GM18870 (cell line): ENCODE results near the gene KCNAB2.
A peak's percentile ranks its signal among the peaks of the same experiment; 100 is the strongest.
"Not testable (repeated sequence)": the region's sequence is repeated elsewhere in the genome, so short reads cannot be mapped to it uniquely, and the experiment has no call there.

Experiments used
- ATAC-seq: cut with Tn5 transposase; IDR thresholded peaks from one replicate; pipeline ENCODE4 v1.9.1; 2021; ENCODE audit warnings: moderate library complexity; ENCODE audit not compliant: unreplicated experiment

Gene KCNAB2

DNA sequence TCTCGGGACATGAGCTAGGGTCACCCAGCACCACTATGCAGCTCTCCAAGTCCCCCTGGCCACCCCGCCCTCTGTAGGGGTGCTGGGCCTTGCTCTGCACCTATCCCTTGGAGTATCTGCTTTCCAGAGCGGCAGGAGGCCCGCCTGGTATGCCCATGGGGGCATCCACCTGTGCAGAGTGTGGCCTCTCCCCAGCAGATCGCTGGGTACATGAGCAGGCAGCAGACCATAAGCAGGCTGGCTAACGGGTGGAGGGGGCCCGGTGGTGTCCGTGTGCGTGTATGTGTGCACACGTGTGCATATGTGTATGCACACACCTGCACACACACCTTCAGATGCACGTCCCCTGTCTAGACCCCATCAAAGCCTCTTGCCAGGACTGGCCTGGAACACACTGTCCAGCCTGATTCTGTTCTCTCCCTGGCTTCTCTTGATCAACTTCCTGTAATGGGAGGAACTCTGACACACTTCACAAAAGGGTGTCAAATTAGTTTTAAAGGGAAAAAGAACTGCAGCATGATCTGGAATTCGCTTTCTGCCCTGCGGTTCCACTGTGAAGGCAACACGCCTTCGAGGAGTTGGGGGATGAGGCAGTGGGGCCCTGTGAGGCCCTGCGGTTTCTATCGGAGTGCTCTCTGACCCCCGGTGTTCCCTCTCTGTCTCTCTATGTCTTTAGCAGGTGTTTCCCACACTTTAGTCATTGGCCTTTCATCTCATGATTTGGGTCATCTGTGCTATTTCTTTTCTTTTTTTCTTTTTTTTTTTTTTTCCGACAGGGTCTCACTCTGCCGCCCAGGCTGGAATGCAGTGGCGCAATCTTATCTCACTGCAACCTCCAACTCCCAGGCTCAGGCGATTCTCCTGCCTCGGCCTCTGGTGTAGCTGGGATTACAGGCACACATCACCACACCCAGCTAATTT lies 36.3 kb upstream of the KCNAB2 start:
- no peak for ATAC-seq

DNA sequence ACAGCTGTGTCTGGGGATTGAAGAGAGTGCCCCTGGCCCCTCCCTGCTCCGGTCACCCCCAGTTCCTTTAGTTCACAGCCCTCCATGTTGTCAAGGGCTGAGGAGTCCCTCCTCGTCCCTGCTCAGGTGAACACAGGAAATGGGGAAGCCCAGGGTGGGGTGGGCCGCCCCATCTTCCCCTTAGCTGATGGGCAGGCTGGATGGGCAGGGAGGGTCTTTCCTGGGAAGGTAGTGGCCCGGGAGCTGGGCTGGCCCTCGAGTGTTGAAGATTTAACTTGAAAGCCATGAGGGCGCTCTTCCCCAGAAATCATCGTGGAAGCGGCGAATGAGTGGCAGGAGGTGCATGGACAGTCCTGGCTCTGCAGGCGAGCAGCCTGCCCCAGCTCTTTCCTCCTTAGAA lies 35.1 kb upstream of the KCNAB2 start:
- ATAC-seq, result no peak

DNA sequence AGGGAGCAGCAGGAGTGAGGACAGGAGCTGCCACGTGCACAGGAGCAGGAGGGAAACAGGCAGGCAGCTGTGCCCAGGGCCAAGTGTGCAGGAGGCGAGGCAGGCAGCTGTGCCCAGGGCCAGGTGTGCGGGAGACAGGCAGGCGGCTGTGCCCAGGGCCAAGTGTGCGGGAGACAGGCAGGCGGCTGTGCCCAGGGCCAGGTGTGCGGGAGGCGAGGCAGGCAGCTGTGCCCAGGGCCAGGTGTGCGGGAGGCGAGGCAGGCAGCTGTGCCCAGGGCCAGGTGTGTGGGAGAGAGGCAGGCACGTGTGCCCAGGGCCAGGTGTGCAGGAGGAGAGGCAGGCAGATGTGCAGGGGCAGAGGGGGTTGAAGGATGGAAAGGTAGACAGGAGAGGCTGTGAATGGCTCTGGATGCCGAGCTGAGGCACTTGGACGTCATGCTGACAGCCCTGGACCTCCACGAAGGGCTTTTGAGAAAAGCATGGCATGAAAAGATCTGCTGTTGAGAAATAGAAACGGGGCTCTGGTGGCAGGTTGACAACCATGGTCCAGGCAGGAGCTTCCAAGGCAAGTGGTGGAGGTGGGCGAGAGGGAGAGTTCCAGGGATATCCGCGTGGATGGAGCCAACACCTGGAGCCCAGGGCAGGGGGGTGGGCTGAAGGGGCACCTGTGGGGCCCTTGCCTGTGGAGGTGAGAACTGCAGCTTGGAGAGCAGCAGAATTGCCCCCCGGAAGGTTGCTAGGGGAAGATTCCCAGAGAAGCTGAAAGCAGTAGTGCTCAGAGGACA lies 34.3 kb upstream of the KCNAB2 start:
- no peak for ATAC-seq

DNA sequence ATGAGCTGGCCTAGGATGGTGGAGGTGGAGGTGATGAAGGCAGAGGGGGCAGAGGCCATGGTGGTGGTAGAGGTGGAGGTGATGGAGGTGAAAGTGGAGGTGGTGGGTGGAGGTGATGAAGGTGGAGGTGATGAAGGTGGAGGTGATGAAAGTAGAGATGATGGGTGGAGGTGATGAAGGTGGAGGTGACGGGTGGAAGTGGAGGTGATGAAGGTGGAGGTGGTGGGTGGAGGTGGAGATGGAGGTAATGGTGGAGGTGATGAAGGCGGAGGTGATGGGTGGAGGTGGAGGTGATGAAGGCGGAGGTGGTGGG lies 33.8 kb upstream of the KCNAB2 start:
- ATAC-seq, result no peak

DNA sequence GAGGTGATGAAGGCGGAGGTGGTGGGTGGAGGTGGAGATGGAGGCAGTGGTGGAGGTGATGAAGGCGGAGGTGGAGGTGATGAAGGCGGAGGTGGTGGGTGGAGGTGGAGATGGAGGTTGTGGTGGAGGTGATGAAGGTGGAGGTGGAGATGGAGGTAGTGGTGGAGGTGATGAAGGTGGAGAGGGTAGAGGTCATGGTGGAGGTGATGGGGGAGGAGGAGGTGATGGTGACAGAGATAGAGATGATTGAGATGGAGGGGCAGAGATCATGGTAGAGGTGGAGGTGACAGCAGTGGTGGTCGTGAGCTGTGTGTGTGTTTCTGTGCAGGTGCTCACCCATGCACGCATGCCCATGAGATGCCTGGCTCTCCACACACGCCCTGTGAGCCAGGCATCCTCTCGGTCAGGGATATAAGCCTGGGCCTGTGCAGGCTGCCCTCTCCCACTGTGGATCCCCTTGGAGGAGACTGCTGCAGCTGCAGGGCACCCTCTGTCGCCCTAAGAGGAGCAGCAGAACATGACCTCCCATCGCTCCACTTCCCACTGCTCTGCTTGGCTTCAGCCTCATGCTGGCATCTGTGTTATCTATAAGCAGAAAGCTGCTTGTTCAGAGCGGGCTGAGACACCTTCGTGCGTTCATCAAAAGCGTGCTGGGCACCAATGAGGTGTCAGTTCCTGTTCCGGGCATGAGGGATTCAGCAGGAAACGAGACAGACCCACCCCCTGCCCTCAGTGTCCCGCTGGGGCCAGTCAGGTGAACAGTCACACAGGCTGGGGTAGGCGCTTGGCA lies 33.0 kb upstream of the KCNAB2 start:
- no peak for ATAC-seq

GRCh38 chr1:6013491-6013890 lies 32.2 kb upstream of the KCNAB2 start:
- no peak for ATAC-seq

- ATAC-seq, result no peak
Observed at GRCh38 chr1:6014130-6014999, 31.3 kb upstream of the KCNAB2 start.

GRCh38 chr1:6016191-6016865 lies 29.4 kb upstream of the KCNAB2 start:
- no peak for ATAC-seq

DNA sequence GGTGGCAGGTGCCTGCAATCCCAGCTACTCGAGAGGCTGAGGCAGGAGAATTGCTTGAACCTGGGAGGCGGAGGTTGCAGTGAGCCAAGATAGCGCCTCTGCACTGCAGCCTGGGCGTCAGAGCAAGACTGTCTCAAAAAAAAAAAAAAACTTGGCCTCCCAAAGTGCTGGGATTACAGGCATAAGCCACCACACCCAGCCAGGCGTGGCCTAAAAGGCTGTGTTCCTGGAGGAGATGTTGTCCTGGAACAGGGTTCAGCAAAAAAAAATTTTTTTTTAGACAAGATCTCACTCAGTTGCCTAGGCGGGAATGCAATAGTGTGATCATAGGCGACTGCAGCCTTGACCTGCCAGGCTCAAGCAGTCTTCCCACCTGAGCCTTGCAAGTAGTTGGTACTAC lies 28.0 kb upstream of the KCNAB2 start:
- not testable (repeated sequence) for ATAC-seq

DNA sequence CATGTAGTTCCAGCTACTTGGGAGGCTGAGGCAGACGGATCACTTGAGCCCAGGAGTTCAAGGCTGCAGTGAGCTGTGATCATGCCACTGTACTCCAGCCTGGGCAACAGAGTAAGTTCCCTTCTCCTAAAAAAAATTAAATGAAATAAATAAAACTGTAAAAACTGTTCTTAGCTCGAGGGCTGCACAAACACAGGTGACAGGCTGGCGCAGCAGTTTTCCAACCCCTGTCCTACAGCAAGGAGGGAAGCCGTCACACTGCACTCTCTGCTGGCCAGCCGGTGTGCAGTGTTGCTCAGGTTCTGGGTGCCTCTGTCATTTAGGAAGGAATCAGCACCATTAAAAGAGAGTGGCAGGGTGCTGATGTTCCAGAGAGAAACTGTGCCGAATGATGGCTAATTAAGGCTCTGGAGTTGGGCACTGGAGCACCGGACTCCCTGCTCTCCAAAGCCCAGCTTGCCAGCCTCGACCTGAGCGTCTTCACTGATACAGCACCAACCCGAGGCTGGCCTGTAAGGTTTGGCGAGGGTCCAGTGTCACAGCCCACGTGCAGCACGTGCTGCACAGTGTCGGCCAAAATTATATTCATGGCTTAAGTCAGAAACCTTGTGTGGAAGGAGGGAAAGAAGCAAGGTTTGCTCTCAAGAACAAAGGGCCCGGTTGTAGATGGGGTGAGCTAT lies 26.4 kb upstream of the KCNAB2 start:
- no peak for ATAC-seq

DNA sequence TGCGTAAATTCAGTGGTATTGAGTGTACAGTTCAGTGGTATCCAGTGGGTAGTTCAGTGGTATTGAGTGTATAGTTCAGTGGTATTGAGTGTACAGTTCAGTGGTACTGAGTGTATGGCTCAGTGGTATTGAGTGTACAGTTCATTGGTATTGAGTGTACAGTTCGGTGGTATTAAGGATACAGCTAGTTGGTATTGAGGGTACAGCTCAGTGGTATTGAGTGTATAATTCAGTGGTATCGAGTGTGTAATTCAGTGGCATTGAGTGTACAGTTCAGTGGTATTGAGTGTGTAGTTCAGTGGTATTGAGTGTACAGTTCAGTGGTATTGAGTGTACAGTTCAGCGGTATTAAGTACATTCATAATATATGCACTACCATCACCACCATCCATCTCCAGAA lies 23.5 kb upstream of the KCNAB2 start:
- ATAC-seq, result no peak

DNA sequence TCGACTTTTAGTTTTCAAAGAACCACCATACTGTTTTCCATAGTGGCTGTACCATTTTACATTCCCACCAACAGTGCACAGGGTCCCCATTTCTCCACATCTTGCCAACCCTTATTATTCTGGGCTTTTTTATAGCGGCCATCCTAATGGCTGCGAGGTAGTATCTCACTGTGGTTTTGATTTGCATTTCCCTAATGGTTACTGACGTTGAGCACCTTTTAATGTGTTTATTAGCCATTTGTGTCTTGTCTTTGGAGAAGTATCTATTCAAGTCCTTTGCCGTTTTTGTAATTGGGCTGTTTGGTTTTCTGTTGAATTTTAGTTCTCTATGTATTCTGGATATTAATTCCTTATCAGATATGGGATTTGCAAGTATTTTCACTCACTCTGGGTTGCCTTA lies 22.3 kb upstream of the KCNAB2 start:
- ATAC-seq, result no peak

DNA sequence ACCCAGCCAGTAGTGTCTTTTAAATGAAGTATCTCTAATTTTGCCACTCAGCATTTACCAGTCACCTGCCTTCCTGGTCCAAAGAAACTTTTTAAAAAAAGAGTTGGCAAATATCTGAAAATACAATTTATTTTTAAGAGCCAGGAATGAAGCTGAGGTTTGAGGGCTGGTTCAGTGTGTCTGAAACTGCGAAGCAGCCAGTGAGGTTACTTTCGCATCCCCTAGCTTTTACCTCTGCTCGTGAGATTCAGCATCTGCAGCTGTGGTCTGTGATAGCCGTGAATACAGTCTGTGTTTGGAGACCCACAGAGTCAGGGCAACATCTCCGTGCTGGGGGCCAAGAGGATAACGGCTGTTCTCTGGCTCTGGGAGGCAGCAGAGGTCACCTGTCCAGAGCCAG lies 21.3 kb upstream of the KCNAB2 start:
- ATAC-seq, result no peak

DNA sequence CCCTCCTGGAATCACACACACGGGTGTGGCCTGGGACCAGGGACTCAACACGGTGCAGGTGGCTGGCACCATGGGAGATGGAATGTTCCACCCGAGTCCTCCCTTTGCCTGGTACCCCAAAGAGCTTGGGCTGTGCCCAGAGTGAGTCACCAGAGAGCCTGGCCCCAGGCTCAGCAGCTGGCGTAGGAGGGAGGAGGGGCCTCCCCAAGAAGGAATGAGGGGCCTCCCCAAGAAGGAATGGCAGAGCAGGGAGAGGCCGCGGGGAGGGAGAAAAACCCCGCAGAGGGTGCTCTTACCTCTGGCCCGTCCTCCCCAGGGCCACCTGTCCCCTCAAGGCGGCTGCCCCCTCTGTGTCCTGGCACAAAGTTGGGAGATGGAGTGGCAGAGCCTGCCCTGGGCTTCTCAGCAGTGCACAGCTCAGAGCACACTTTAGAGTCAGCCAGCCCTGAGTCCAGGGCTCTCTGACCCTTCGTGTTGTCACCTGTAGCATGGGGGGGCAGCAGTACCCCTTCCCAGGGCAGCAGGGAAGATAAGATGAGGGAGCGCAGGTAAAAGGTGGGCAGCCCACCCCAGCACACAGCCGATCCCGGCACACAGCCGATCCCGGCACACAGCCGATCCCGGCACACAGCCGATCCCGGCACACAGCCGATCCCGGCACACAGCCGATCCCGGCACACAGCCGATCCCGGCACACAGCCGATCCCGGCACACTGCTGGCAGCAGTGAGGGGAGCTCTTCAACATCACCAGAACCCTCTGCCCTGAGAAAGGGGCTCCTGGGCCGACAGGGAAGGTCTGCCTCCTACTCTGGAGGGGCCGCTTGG lies 20.2 kb upstream of the KCNAB2 start:
- no peak for ATAC-seq

- peak; percentile 47 for ATAC-seq
Observed at GRCh38 chr1:6026095-6026809, 19.4 kb upstream of the KCNAB2 start.

GRCh38 chr1:6027591-6027990 lies 18.1 kb upstream of the KCNAB2 start:
- ATAC-seq, result no peak

DNA sequence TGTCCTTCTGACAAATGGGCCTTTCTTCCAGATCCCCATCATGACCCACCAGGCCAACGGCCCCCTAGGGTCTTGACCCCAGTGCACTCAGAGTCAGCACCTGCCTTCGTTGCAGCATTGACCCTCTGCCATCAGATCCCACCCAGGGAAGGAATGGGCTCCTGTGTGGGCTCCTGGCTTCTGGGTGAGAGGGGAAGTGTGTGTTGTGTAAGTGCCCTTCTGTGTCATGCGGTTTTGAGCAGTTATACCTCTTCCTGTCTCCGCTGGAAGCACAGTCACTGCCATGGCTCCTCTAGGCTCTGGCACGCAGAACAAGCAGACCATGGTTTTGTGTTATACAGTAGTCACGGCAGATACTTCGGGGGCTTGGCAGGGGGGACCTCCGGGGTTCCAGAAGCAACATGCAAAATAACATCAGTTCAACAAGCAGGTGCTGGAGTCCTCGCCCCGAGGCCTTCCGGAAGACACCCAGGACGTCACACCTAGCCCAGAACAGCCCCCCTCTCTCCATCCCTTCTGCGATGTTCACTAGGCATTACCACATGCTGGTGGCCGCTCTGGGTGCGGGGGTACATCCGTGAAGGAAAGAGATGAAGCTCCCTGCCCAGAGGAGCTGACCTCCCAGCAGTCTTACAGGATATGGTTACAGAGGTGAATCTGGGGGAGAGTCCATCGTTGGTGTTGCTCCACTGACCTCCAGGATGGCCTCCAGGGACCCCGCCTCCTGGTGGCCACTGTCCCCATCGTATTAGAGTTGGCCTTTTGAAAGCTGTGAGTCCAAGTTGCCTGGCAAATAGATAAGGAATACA lies 17.4 kb upstream of the KCNAB2 start:
- ATAC-seq, result peak; percentile 34
